Globus pallidus (tissue), 1 donor: ENCODE results near the gene FRMPD4.

Experiments used
- DNase-seq: peaks from one replicate; pipeline ENCODE4 v3.0.0-alpha.2; 2015; ENCODE audit warnings: low spot score

The FRMPD4 gene

GRCh38 chrX:12768491-12768890, 630.2 kb downstream of the FRMPD4 start:
- DNase-seq: no peak

GRCh38 chrX:12770440-12770839, 632.2 kb downstream of the FRMPD4 start:
- no peak for DNase-seq

- DNase-seq: no peak
These were observed 633.3 kb downstream of the FRMPD4 start for GRCh38 chrX:12771445-12772069.
